ENCODE data around the gene CACNA1F.

- TF ChIP-seq POLR2A (IDR thresholded peaks at IDR 0.05) (no peak), POLR2AphosphoS5 (IDR thresholded peaks at IDR 0.05; ENCODE audit: insufficient read depth in 1 of 2, low read depth in 1 of 2) (no peak)
Observed at GRCh38 chrX:49232525-49232924, 615 bp downstream of the CACNA1F start.
